ENCODE results near the gene P2RY2.

The P2RY2 gene

GRCh38 chr11:73275381-73275750, 57.3 kb downstream of the P2RY2 start:
- H3K4me1 Mint-ChIP-seq (ENCODE audit: low read depth): peaks cover under 1% of the 10 kb centered on the region
- peaks cover 19% of the 10 kb centered on the region for H3K27me3 Mint-ChIP-seq (ENCODE audit: low read depth)
- H3K27ac Mint-ChIP-seq: no peak overlapping the region
- no peaks in the 10 kb centered on the region for H3K9me3 Mint-ChIP-seq
- no peaks in the 10 kb centered on the region for H3K36me3 Mint-ChIP-seq (ENCODE audit: low read depth)
- H3K4me3 Mint-ChIP-seq: no peak overlapping the region

GRCh38 chr11:73277467-73277866, 59.4 kb downstream of the P2RY2 start:
- H3K27me3 Mint-ChIP-seq (ENCODE audit: low read depth): peaks cover 20% of the 10 kb centered on the region
- no peak overlapping the region for H3K4me3 Mint-ChIP-seq
- H3K36me3 Mint-ChIP-seq (ENCODE audit: low read depth): no peaks in the 10 kb centered on the region
- no peaks in the 10 kb centered on the region for H3K9me3 Mint-ChIP-seq
- no peak overlapping the region for H3K27ac Mint-ChIP-seq
- peaks cover 13% of the 10 kb centered on the region for H3K4me1 Mint-ChIP-seq (ENCODE audit: low read depth)

DNA sequence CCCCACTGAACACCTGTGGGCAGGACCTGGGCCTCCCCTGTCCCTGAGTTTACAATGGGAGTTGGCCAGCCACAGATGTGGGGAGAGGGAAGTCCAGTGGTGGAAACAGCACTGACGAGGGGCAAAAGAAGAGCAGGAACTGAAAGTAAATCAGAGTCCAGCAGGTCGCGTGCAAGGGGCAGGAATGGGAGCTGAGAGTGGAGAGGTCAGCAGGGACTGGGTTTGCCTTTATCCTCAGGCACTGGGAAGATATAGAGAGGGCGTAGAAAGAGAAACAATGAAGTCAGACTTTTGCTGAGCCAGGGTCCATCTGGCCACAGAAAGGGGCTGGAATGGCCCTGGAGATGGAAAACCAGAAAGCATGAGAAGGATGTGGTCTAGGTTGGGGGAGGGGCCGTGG, 62.5 kb downstream of the P2RY2 start:
- Mint-ChIP-seq H3K36me3 (ENCODE audit: low read depth) (no peaks in the 10 kb centered on the region), H3K27ac (no peak overlapping the region), H3K9me3 (no peaks in the 10 kb centered on the region), H3K4me3 (no peak overlapping the region), H3K27me3 (ENCODE audit: low read depth) (peaks cover 20% of the 10 kb centered on the region), H3K4me1 (ENCODE audit: low read depth) (peaks cover 14% of the 10 kb centered on the region)

DNA sequence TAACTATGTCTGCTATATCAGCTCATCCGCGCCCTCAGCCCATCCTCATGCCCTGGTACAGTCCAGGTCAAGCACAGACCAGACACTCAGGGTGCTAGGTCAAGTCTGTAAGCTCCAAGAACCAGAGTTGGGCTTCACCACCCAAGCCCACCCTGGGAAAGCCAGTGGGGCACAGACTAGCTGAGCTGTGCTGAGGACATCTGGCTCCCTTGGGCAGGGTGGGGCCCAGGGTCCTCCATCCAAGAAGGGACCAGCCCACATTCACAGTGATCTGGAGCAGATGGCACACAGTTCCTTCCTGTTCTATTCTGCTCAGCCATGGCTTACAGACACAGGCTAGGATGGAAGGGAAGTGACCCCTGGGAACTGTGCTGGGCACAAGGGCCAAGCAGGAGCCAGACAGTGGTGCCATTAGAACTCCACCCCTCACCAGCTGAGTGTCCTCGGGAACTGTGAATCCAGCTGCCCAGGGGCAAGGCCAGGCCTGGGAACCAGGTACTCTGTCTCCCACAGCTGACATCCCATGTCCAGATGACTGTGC, 63.2 kb downstream of the P2RY2 start:
- H3K36me3 Mint-ChIP-seq (ENCODE audit: low read depth): no peaks in the 10 kb centered on the region
- peaks cover 15% of the 10 kb centered on the region for H3K27me3 Mint-ChIP-seq (ENCODE audit: low read depth)
- H3K9me3 Mint-ChIP-seq: no peaks in the 10 kb centered on the region
- no peak overlapping the region for H3K4me3 Mint-ChIP-seq
- no peak overlapping the region for H3K27ac Mint-ChIP-seq
- peaks cover 14% of the 10 kb centered on the region for H3K4me1 Mint-ChIP-seq (ENCODE audit: low read depth)

DNA sequence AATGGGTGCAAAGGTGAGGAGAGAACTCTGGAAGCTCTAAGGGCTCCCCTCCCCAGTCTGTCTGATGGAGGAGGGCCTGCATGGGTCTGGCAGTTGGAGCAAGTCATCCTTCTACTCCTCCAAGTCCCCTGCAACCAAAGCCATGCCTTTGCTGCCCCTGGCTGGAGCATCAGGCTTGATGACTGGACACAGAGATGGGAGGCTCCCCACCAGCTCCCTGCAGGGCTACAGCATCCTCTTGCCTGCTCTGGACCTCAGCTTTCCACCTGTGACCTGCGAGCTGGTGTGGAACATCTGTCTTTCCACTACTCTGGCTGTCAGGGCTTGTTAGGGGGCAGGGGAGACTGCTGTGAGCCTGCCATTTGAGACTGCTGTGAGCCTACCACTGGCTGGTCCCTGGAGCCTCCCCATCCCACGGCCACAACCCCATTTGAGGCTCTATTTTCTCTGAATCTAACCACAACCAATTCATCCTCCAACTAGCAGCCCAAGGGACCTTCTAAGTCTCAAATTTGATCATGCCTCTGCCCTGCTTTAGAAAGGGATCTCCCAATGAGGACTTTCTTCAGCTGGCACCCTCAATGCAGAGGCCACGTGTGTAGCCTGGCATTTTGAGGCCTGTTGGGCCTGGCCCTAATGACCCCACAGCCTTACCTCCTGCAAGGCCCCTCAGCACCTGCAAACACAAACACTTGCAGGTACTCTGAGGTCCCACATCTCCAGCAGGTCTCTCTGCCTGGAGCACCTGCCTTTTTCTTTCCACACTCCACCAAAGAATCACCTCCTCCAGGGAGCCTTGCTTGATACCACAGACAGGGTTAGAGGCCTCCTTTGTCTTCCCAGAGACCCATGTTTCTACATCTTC, 63.9 kb downstream of the P2RY2 start:
- Mint-ChIP-seq H3K9me3 (no peaks in the 10 kb centered on the region), H3K4me1 (ENCODE audit: low read depth) (peaks cover 15% of the 10 kb centered on the region), H3K27ac (no peak overlapping the region), H3K4me3 (no peak overlapping the region), H3K36me3 (ENCODE audit: low read depth) (no peaks in the 10 kb centered on the region), H3K27me3 (ENCODE audit: low read depth) (peaks cover 9% of the 10 kb centered on the region)

DNA sequence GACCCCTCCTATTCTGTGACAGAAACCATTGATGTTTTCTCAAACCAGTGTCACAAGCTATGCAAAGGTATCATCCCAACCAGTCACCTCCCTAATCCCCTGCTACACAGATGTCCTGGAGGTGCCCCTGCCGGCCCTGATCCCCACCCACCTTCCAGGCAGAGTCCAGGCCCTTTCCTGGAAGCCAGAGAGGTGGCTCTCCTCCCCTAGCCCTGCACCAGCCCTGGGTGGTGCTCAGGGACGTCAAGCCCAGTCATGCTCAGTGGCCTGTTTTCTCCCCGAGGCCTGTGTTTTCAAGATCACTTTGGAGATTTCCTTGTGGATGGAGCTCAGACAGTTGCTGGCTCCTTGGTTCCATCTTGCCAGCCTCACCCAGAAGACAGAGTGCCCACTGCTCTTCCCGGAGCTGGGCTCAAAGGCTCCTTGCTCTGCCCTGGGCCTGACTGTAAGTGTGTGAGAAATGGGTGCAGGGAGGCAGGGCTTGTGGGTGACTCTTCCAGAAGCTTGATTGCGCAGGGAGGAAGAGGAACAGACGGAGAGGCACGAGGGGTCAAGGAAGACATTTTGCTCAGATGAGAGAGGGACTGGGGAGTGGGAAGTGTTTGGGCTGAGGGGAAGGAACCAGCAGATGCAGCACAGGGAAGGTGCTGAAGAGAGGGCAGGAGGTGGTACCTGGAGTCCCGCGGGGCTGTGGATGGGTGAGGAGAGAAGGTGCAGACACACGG, 65.4 kb downstream of the P2RY2 start:
- Mint-ChIP-seq H3K9me3 (no peaks in the 10 kb centered on the region), H3K4me1 (ENCODE audit: low read depth) (peaks cover 24% of the 10 kb centered on the region), H3K27me3 (ENCODE audit: low read depth) (peaks cover 8% of the 10 kb centered on the region), H3K27ac (no peak overlapping the region), H3K36me3 (ENCODE audit: low read depth) (no peaks in the 10 kb centered on the region), H3K4me3 (no peak overlapping the region)

- H3K36me3 Mint-ChIP-seq (ENCODE audit: low read depth): no peaks in the 10 kb centered on the region
- H3K4me1 Mint-ChIP-seq (ENCODE audit: low read depth): peaks cover 31% of the 10 kb centered on the region
- H3K4me3 Mint-ChIP-seq: no peak overlapping the region
- no peak overlapping the region for H3K27ac Mint-ChIP-seq
- peaks cover 5% of the 10 kb centered on the region for H3K27me3 Mint-ChIP-seq (ENCODE audit: low read depth)
- H3K9me3 Mint-ChIP-seq: no peaks in the 10 kb centered on the region
These were observed 66.0 kb downstream of the P2RY2 start for GRCh38 chr11:73284106-73284505.

DNA sequence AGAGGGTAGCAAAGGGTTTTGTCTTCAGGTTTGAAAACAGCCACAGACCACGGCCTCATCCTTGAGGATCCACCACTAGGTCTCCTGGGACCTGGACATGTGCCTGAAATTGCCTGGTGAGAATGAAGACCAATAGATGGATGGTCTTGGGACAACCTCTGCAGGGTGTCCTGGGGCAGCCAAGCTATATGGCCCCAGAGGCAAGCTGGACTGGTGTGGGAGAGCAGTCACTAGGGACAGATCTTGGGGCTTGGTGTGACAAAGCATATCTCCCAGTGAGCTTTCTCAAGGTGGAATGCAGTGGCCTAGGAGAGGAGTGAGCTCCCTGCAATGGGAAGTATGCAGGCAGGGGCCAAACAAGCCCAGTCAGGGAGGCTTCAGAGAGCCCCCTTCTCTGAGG, 67.6 kb downstream of the P2RY2 start:
- H3K27me3 Mint-ChIP-seq (ENCODE audit: low read depth): peaks cover 1% of the 10 kb centered on the region
- peaks cover 31% of the 10 kb centered on the region for H3K4me1 Mint-ChIP-seq (ENCODE audit: low read depth)
- no peaks in the 10 kb centered on the region for H3K36me3 Mint-ChIP-seq (ENCODE audit: low read depth)
- no peak overlapping the region for H3K4me3 Mint-ChIP-seq
- H3K9me3 Mint-ChIP-seq: no peaks in the 10 kb centered on the region
- H3K27ac Mint-ChIP-seq: no peak overlapping the region
